Activated CD4-positive, alpha-beta T cell treated with anti-CD3 and anti-CD28 coated beads, Interleukin-2, amount 50 U/mL, for 24 hours (primary cell): ENCODE data around the gene TMEM132D.
"Not testable (repeated sequence)": the region's sequence is repeated elsewhere in the genome, so short reads cannot be mapped to it uniquely, and the experiment has no call there.

Source experiments
- DNase-seq, 2 donors: peaks; one replicate each; pipeline ENCODE4 v3.0.0-alpha.2; 2020; ENCODE audit warnings: low read depth in 1 of 2, low spot score in 1 of 2

TMEM132D gene

GRCh38 chr12:129540249-129540648, 363.6 kb downstream of the TMEM132D start:
- no peak for DNase-seq

DNA sequence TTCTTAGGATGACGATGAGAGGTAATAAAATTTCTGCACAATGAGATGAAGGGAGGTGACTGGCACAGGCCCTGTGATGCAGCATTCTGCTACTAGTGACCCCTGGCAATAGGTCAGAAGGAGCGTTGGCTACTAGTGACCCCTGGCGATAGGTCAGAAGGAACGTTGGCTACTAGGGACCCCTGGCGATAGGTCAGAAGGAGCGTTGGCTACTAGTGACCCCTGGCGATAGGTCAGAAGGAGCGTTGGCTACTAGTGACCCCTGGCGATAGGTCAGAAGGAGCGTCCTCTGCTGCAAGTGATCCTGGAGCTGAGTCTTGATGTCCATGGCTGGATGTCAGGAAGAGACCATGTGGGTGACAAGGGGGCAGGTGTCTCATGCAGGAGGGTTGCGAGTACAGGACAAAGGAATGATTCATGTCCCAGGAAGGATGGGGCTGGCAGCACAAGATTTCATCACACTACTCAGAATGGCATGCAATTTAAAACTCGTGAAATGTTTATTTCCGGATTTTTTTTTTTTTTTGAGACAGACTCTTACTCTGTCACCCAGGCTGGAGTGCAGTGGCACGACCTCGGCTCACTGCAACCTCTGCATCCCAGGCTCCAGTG, 365.0 kb downstream of the TMEM132D start:
- not testable (repeated sequence) for DNase-seq

DNA sequence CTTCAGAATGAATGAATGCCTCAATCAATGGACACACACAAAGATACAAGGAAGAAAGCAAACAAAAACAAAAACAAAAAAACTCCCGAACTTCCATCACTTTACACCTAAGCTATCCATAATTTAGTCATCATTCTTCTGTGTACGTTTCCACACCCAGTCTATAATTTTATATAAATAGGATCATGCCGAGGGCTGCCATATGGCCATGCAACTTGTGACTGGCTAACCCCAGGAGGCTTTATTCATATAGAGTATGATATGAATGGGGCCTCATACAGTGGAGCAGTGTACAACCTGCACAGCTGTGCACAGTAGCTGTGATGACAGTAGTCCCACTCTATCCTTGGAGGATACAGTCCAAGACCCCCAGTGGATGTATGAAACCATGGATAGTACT, 365.7 kb downstream of the TMEM132D start:
- no peak for DNase-seq

- no peak for DNase-seq
Observed at GRCh38 chr12:129534966-129535750, 368.7 kb downstream of the TMEM132D start.

GRCh38 chr12:129532707-129533499, 370.9 kb downstream of the TMEM132D start:
- DNase-seq = no peak

DNA sequence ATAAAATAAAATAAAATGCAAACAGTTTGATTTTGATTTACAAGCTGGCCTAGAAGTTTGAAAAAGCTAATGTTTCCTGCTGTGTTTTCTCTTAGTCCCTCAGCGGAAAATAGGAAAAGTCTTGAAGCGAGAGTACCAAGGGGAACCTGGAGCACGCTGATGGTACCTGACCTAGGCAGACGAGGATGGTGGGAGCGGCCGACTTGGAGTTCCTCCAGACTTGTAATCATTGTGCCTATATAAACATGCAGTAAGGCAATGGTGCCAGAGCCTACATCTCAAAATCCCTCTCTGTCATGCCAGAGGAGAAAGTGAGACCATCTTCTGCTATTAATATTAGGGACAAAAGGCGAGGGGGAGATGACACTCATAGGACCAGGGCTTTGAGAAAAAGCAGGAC, 371.7 kb downstream of the TMEM132D start:
- DNase-seq = no peak

GRCh38 chr12:129530984-129531383, 372.8 kb downstream of the TMEM132D start:
- DNase-seq = no peak

- no peak for DNase-seq
Observed at GRCh38 chr12:129530517-129530916, 373.3 kb downstream of the TMEM132D start.

- DNase-seq = no peak
Observed at GRCh38 chr12:129527506-129527905, 376.3 kb downstream of the TMEM132D start.

- DNase-seq = no peak
Observed at GRCh38 chr12:129523621-129524020, 380.2 kb downstream of the TMEM132D start.

- no peak for DNase-seq
Observed at GRCh38 chr12:129520739-129521138, 383.1 kb downstream of the TMEM132D start.

- DNase-seq = no peak
Observed at GRCh38 chr12:129503802-129504201, 400.0 kb downstream of the TMEM132D start.

DNA sequence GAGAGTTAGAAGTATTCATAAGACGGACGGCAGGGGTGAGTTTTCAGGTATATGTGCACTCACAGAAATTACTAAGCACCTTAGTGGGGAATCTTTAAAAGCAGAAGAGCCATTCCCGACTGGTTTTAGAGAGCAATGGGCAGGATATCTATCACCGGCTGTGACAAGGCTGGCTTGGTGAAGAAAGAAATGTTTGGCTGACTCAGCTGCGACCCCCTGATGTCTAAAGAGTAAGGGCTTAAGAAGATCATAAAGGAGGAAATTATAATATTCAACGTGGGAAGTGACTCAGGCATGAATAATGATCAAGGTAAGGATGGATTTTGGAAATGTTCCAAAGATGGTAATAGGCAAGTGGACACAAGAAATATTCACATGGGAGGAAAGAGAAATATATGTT, 407.6 kb downstream of the TMEM132D start:
- no peak for DNase-seq

GRCh38 chr12:129494766-129495165, 409.1 kb downstream of the TMEM132D start:
- no peak for DNase-seq

DNA sequence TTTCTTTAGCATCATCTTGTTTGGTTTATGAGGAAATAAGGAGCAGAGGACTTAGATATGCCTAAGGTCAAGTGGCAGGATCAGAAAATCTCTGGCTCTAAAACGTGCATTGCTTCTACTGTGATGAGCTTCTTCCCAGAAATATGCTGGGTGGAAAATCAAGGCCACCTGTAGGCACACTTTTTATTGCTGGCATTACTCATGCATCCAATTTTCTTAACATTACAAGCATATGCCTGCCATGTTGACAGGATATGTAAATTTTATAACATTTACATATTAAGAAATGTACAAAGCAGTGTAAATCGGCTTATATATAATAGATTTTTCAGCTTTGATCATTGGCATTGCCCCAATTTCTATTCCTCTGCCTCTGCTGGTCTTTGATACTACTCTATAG, 409.6 kb downstream of the TMEM132D start:
- DNase-seq = no peak

DNA sequence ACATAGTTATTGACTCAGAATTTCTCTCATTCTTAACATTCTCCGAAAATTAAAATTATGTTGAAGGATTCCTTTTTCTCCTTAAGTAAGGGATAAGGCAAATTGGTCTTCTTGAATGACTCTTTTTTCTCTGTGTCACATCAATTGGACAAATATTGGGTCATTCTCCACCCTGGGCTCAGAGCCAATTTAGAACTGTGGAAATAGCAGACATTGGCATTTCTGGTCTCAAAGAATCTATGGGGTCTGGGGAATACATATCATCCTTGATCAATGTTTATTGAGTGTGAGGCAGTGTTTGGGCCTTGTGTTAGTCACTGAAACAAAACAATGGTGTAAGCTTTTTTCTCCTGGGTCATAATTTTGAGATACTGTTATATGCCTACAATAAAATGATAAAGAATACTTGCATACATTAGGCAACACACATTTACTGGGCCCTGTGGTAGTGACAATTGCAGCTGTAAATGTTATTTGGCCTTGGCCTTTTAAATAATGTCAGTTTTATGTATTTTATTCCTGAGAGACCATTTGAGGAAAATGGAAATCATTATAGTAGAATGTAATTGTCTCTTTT, 414.6 kb downstream of the TMEM132D start:
- no peak for DNase-seq

DNA sequence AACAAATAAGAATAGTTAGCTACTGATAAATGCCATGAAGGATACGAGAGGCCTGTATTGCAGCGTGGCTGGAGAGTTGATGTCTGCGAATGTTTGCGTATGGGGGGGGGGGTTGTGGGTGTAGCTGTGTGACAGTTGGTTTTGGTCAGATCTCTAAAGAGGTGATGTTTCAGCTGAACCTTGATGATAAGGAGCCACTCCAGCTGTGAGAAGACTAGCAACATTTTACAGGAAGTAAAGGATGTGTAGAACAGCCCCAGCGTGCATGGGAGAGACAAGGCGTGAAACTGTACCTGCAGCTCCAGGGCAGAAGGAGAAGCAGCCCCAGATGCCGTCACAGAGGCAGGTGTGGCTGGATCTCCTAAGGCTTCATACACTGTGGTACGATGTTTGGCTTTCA, 416.9 kb downstream of the TMEM132D start:
- DNase-seq = no peak

DNA sequence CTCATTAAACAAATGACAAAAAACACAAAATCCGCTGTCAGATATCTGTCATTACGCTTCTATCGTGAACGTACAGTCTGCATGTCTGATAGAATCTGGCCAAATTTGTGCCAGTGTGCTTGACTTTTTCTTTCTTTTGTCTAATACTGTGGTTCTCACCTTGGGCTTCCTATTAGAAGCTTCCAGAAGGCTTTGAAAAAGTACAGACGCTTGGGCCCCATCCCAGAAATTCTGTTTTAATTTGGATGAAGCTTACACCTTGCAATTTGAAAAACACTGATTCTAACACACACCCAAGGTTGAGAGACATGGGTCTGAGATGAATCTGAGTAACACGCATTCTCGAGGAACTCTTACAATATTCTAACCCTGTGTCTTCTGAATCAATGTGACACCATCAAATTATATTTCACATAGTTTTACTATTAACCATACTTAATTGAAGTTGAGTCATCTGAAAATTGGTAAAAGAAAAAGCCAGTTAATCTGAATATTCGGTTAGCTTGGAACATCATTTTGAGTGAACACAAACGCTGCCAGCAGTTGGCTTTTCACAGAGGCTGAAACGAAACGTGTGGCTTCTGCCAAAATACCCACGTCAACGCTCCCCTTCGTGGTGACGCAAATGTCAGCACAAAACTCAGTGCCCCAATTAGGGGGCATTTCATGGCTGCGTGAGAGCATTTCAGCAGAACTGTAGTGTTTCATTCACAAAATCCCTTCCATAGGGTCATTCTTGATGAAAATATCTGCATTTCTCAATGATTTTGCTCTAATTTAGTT, 420.5 kb downstream of the TMEM132D start:
- no peak for DNase-seq

GRCh38 chr12:129481921-129482320, 421.9 kb downstream of the TMEM132D start:
- DNase-seq = no peak

- no peak for DNase-seq
Observed at GRCh38 chr12:129470196-129470595, 433.6 kb downstream of the TMEM132D start.

DNA sequence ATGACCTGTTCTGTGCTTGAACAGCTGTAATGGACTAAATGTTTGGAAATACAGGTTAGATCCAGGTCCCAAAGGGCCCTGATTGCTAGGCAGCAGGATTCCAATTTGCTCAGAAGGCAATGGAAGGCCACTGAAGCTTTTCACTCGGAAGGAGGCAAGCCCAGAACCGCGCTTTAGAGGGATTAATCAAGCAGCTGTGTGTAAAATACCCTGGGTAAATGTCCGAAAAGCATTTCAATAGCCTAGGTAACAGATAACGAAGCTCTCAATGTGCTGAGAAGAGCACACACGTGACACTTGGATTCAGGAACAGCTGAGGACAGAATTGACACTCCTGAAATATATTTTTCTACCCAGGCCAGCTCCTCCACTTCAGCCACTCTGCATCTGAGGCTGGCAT, 436.1 kb downstream of the TMEM132D start:
- no peak for DNase-seq
